ENCODE results near the gene MRTFA.
A peak's percentile ranks its signal among the peaks of the same experiment; 100 is the strongest.
"Not testable (repeated sequence)": the region's sequence is repeated elsewhere in the genome, so short reads cannot be mapped to it uniquely, and the experiment has no call there.

The MRTFA gene

DNA sequence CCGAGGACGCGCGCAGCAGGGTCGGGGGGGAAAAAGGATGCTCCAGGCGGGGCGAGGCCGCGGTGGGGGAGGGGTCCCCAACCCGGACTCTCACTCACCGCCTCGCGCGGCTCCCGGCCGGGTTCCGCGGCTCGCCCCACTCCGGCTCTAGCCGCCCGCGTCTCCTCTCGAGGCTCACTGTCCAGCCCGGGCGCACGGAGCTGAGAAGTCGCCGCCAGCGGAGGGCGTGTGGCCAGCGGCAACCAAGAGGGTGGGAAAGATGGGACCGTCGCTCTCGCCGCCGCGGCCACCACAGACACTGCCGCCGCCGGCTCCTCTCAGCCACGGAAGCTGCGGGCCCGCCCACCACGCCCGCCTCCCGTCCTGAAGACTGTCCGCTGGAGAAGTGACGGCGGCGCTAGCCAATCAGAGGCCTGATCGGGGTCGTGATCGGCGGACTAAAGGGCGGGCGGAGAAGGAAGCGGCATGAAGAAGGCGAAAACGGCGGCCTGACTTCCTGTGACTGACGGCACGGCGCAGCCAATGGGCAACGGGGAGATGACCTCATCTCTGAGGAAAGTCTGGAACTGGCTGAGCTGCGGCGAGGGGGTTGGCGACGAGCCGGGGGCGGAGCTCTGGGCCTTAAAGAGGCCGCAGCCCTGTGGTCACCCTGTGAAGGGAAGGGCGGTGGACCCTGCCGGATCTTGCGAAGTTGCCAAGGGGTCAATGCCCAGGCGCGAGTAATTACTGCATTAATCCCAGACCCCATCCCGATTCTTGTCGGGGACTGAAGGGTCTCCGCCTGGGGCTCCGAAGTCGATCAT lies at the start of gene MRTFA:
Gene MRTFA, minus strand, starts transcription at position 340 of the 803 bp plus-strand sequence.
- DNase-seq = peak; percentile 95

DNA sequence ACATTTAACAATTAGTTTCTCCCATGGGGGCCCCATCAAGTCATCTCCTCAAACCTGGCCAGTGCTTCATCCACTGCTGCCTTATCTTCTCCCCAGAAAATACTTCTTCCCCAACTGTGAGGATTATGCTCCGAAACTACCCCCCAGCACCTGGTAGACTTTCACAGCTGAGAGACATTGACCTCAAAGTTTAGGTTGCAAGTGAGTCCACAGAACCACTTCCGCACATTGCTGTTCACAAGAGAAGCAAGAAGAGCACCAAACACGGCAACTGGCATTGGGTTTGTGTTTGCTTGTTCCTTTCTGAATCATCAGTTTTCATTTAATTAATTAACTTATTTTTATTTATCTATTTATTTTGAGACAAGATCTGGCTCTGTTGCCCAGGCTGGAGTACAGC lies 48.9 kb upstream of the MRTFA start:
- DNase-seq = no peak

DNA sequence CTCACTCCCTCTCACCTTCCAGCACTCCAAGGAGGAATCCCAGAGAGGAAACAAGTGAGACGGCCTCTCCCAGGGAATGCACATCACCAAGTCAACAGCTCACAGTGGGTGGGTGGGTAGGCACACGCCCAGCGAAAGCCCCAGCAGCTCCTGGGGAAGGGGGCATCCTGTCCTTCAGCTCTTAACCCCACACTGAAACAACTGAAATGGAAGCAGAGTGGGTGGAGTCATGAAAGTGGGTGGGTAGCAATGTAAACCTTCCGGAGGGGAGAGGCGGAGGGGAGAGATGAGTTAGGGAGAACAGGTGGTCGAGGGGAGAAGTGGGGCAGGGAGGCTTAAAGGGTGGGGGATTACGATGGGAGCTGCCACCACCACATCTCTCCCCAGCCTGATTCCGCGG lies 48.2 kb upstream of the MRTFA start:
- DNase-seq = no peak

DNA sequence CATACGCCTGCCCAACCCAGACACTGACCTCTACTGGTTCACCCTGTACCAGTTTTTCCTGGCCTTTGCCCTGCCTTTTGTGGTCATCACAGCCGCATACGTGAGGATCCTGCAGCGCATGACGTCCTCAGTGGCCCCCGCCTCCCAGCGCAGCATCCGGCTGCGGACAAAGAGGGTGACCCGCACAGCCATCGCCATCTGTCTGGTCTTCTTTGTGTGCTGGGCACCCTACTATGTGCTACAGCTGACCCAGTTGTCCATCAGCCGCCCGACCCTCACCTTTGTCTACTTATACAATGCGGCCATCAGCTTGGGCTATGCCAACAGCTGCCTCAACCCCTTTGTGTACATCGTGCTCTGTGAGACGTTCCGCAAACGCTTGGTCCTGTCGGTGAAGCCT lies 44.9 kb upstream of the MRTFA start:
- no peak for DNase-seq

DNA sequence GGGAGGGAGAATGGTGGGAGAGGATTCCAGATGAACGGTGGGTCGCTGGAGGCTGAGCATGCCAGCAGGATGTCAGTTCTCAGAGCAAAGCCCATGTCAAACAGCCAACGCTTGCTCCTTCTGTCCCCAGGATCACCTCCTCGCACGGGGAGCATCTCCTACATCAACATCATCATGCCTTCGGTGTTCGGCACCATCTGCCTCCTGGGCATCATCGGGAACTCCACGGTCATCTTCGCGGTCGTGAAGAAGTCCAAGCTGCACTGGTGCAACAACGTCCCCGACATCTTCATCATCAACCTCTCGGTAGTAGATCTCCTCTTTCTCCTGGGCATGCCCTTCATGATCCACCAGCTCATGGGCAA lies 44.3 kb upstream of the MRTFA start:
- DNase-seq = no peak

DNA sequence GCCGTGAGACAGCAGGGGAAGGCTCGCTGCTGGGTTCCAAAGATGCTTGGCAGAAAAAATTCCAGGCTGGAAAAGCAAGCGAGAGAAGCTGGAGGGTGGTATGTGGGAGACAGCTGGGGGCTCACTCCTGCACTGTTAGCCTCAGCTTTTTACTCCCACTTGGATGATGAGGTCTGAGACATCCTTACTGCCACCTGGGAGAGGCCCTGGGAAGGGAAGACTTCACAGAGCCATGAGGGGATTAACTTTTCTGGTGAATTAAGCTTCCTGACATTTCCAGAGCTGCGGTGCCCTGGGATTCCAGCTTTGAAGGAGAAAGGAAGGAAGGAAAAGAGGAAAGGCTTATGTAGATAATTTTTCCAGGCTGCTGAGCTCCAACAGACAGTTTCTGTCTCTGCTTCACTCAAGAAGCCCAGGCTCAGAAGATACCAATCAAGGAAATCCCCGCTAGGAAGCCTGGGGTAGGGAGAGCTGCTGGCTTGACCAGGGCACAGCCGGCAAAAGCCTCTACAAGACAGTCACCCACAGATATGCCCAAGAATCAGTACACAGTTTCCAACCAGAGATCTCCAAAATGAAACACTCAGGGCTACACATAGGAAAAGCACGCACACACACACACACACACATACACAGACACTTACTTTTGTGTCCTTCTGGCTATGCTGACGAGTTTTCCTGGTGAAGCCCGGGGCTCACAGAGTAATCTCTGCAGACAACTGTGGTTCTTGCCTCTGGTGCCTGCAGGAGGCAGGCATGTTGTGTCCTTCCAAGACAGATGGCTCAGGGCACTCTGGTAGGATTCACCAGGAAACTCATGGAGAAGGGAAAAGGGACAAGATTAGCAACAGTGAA lies 43.7 kb upstream of the MRTFA start:
- DNase-seq = no peak

DNA sequence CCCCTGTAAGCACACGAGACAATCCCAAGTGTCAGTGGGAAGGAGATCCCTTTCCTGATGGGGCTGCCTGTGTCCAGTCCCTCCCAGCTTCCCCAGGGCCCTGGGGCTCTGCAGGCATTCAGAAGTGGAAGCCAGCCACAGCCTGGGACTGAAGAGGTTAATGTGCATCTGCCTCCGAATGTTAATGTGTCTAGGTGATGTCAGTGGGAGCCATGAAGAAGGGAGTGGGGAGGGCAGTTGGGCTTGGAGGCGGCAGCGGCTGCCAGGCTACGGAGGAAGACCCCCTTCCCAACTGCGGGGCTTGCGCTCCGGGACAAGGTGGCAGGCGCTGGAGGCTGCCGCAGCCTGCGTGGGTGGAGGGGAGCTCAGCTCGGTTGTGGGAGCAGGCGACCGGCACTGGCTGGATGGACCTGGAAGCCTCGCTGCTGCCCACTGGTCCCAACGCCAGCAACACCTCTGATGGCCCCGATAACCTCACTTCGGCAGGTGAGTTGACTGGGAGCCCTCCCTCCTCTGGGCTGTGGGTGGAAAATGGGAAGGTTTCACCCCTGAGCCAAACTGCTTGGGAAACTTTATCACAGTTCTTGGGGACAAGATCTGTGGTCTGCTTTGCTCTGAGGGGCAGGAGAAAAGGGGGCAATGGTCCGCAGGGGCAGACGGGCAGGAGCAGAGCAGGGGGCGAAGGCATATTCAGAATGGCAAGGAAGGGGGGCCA lies 42.9 kb upstream of the MRTFA start, which contains the start of gene MCHR1:
Gene MCHR1, plus strand, starts transcription at position 236 of the 715 bp plus-strand sequence. Its CDS starts 169 bp downstream, at position 405.
- DNase-seq = no peak

DNA sequence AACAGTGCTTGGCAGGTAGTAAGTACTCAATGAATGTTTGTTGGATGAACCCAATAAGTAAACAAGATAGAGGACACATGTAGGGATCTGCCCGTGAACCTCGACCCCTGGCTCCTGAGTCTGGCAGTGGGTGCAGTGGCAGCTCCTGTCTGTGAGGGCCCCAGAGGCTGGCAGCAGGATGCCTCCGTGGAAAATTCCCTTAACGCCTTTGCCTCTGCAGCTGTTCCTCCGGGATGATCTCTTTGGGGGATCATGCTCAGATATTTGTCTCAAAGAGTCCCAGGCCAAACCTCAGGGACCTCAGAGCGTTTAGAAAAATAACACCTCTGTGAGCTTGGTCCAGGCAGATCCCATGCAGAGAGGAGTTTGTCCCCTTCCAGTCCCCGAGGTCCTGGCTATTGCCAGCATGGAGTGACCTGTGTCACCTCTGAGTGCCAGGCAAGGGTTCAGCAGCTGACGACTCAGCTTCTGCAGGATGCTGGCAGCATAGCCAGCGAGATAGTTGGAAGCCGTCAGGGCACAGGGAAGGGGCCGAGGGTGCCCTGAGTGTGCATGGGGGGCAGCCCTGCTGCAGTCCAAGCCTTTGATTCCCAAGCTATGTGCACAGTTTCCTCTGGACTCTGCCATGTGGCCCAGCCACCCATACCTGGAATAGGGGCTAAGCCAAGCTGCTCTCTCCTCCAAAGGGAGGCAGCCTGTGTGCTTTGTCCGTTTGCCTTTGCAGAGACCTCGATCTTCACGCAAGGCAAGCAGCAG lies 42.2 kb upstream of the MRTFA start:
- DNase-seq = no peak

DNA sequence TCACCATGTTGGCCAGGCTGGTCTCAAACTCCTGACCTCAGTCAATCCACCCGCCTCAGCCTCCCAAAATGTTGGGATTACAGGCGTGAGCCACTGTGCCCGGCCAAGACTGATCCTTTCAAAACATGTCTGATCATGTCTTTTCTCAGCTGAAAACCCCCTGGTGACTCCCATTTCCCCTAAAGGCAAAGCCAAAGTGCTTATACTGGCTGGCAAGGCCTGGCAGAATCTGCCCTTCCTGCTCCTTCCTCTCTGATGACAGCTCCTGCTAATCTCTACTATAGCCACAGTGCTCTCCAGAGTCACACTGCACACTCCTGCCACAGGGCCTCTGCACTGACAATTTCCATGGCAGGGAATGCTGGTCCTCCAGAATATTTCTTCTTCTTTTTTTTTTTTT lies 40.1 kb upstream of the MRTFA start:
- no peak for DNase-seq

DNA sequence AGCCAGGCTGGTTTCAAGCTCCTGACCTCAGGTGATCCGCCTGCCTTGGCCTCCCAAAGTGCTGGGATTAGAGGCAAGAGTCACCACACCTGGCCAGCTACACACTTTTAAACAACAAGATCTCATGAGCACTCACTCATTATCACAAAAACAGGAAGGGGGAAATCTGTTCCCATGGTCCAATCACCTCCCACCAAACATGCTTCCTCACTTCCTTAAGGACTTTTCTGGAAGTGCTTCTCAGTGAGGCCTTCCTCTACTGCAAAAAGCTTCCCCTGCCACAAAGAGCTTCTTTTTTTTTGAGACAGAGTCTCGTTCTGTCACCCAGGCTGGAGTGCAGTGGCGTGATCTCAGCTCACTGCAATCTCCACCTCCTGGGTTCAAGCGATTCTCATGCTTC lies 39.6 kb upstream of the MRTFA start:
- not testable (repeated sequence) for DNase-seq

DNA sequence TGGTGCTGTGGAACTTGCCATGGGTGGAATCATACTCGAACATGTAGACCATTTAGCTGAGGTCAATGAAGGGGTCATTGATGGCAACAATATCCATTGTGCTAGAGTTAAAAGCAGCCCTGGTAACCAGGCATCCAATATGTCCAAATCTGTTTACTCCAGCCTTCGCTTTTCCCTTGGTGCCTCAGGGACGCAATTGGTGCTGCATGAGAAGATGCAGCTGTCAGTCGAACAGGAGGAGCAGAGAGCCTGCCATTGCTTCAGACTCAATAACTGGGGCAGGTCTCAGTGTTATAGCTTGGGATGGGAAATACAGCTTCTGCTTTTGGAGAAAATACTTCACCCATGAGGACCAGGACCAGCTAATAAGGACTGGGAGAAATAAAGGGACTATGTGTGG lies 37.8 kb upstream of the MRTFA start:
- DNase-seq = no peak

DNA sequence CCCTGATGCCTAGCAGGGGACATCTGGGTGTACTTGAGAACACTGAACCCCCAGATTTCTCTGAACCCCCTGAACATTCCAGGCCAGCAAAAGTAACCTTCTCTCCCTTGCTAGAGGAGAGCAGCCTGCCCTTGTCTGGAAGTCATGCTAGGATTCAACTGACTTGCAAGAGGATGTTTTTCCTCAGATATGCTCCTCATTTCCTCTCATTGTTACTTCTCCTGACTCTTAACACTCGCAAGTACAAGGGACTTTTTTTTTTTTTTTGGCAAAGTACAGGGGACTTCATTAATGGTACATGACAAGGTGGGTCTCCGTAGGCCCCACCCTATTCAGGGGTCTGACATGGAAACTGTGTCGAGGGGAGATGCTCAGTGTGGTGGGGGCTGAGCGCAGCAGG lies 36.5 kb upstream of the MRTFA start:
- no peak for DNase-seq

DNA sequence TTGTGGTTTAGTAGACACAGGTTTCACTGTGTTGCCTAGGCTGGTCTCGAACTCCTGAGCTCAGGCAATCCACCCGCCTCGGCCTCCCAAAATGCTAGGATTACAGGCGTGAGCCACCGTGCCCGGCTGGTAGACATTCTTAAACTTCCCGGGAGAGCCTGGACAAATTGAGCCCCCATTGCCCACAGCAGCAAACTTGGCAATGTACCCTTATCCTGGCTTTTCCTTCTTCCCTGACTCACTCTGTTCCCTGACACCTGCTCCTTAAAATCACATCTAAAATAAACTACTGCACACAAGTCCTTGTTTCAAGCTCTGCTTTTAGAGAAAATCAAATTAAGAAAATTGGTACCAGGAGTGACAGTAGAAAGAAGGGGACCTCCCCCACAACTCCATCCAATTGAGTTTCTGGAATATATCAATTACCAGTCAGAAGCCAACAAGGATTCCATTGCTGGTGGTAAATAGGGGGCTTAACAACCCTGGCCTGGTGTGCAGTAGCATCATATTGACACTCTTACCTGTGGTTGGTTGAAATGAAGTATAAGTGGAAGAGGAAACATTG lies 35.4 kb upstream of the MRTFA start:
- DNase-seq = no peak

DNA sequence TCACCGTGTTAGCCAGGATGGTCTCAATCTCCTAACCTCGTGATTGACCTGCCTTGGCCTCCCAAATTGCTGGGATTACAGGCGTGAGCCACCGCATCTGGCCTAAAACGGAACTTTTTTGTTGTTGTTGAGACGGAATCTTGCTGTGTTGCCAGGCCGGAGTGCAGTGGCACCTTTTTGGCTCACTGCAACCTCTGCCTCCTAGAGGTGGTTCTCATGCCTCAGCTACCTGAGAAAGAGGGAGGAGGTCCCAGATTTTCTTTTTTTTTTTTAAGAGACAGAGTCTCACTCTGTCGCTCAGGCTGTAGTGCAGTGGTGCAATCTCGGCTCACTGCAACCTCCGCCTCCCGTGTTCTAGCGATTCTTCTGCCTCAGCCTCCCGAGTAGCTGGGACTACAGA lies 34.9 kb upstream of the MRTFA start:
- no peak for DNase-seq

DNA sequence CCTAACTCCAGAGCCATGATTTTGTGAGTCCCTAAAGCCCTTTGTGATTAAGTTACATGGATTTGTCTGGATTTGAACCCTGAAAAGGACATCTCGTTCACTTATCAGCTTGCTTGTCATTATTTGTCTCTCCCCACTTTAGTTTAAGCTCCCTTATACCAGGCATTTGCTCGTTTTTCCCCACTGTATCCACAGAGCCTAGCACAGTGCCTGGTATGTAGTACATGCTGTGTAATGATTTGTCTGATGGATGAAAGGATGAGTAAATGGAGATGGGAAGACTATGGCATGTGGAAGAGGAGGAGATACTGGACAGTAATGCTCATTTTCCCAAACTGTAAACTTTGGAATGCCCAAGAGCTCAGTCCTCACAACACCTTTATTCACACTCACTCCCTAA lies 33.5 kb upstream of the MRTFA start:
- no peak for DNase-seq

DNA sequence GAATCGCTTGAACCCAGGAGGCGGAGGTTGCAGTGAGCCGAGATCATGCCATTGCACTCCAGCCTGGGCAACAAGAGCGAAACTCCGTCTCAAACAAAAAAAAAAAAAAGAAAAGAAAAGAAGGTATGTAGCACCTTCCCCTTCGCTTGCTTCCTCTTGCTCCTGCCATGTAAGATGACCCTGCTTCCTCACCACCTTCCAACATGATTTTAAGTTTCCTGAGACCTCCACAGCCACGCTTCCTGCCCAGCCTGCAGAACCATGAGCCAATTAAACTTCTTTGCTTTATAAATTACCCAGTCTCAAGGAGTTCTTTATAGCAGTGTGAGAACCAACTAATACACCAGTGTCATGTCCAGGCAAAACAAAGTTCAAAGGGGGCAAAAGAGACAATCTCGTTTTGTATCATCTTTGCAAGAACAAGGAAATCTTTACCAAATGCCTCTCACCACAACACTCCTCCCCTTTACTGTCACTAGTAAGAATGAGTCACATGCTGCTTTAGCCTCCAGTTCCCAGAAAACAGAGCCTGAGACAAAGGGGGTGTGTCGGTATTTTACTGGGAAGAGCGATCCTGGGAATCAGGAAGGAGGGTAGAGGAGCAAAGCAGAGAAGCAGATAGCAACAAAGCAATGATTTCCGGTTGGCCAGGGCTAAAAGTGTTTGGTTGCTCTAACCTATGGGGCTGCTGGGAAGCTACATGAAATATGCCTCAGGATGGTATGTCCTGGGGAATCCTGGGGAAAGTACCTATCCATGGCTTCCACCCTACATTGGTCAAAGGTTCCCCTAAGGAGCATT lies 32.3 kb upstream of the MRTFA start:
- no peak for DNase-seq

DNA sequence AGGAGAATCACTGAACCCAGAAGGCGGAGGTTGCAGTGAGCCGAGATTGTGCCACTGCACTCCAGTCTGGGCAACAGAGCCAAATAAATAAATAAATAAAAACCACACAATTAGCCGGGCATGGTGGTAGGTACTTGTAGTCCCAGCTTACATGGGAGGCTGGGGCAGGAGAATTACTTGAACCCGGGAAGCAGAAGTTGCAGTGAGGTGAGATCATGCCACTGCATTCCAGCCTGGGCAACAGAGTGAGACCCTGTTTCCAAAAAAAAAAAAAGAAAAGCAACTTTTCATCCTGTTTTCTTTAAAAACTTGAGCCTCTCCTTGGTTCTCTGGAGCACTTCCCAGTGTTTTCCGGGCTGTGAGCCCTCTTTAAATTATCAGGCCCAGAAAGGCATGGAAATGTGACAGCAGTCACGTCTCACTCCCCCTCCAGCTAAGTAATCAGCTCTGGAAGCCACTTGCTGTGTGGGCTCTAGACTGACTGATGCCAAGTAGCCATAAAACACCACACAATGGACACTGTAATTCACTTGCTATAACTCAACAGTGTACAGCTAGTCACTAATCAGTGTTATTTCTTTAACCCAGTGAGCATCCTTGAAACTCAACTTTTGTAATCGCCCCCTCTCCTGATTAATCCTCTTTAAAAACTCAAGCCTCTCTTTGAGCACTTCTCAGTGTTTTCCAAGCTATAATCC lies 29.8 kb upstream of the MRTFA start:
- DNase-seq = no peak

DNA sequence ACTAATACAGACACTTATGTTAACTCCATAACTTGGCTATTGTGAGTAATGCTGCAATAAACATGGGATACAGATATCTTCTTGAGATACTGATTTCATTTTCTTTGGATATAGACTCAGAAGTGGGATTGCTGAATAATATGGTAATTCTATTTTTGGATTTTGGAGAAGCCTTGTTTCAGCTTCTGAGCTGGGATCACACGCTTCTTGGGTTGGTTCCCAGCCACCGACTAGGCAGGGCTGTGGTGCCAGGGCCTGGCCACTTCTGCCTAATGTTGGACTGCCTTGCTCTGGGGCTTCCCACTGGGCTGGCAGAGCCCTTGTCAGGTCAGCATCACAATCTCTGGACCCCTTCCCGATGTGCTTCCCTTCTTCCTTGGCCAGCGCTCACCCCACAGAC lies 28.8 kb upstream of the MRTFA start:
- DNase-seq = no peak

DNA sequence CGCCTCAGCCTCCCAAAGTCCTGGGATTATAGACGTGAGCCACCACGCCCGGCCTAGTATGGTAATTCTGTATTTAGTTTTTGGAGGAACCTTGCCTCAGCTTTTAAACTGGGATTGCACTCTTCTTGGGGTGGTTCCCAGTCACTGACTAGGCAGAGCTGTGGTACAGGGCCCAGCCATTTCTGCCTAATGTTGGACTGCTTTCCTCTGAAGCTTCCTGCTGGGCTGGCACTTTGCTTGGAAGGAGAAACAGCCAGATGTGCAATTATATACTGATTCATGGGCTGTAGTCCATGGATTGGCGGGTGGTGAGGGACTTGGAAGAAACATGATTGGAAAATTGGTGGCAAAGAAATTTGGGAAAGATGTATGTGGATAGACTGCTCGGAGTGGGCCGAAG lies 25.2 kb upstream of the MRTFA start:
- no peak for DNase-seq

DNA sequence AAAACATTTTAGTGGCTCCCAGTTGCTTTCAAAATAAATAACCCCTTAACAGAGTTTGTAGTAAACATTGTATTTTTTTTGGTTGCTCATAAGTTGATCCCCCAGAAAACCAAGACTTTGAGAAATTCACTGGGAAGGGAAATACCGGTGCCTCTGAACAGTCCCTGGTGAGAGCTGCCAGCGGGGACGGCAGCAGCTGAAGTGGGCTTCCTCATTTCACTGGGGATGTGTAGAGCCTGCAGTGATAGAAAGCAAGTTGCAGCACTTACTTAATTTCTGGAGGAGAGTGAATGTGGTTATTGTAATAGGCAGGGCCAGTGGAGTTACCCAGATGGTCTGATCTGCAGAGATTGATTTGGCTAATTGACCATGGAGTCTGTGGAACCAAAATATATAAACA lies 24.2 kb upstream of the MRTFA start:
- DNase-seq = no peak

DNA sequence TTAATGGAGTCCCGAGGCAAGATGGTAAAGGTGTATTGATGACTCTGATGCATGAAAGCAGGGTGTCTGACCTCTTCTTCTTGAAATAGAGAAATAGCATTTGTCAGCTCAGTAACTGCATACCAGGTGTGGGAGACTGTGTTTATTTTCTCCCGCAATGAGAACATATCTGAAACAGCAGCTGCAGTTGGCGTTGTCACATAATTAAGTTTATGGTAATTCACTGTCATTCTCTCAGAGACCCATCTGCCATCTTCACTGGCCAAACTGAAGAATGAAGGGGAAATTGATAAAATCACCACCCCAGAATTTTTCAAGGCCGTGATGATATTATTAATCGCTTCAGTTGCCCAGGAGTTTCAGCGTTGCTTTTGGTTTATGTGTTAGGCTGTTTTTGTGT lies 22.6 kb upstream of the MRTFA start:
- DNase-seq = no peak
